Fibroblast of skin of left biceps (primary cell): ENCODE measurements around the gene HOXC13.

Source experiments
- DNase-seq, 2 experiments: peaks; one replicate each; pipeline ENCODE4 v3.0.0-alpha.2; 2013; ENCODE audit warnings: low read depth in 2 of 2

Gene HOXC13

DNA sequence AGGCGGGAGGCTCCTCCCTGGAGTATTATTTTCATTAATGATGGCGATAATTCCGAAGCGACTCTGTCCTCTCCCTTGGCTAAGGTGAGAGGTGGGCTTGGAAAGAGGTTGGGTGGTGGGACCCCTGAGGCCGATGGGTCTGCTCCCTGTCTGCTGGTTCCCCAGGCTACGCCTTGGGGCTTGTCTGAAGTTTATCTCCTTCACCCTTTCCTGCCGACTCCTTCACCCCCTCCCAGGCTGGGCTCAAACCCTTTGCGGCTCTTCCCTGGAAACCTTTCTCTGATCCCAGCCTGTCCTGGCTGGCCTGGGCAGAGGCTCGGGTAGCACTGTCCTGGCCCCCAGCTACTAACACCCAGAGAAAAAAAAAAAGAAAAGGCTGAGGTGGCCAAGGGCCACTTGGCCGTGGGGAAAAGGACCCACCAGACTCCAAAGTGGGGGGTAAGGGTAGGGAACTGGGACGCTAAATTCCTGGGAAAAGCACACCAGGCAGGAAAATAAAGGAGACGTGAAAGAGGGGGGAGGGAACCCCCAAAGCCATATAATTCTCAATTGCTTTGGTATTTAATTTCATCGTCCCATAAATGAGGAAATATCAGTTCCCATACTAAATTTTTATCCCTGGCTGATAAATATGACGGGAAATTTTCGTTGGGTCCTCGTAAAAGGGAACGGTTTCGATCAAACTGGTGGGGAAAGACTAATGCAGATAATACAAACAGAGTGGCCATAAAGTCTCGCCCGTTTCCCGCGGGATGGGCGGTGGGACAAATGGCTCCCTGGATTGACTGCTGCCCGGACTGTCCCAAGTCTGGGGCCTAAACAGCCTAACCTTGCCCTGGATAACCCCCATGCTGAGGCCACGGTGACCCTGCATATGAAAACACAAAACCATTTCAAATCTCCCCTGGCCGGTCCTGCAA, 44.3 kb downstream of the HOXC13 start:
- DNase-seq = no peak

DNA sequence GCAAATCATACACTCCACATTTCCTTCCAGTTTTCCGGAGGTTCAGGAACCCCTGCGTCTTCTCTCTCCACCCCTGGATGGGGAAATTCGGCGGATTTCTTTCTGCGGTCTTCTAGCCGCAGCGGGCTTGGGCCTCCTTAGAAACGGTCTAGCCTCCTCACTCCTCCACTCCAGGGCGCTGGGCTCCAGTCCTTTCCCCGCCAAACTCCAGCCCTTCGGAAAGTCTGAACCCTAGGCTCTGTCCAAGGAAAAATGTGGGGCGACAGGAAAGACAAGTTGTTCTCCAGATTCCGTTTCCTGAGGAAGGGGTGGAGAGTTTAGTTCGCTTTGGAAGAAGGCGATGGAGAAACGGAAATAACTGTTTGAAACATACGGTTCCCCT, 44.9 kb downstream of the HOXC13 start:
- no peak for DNase-seq

DNA sequence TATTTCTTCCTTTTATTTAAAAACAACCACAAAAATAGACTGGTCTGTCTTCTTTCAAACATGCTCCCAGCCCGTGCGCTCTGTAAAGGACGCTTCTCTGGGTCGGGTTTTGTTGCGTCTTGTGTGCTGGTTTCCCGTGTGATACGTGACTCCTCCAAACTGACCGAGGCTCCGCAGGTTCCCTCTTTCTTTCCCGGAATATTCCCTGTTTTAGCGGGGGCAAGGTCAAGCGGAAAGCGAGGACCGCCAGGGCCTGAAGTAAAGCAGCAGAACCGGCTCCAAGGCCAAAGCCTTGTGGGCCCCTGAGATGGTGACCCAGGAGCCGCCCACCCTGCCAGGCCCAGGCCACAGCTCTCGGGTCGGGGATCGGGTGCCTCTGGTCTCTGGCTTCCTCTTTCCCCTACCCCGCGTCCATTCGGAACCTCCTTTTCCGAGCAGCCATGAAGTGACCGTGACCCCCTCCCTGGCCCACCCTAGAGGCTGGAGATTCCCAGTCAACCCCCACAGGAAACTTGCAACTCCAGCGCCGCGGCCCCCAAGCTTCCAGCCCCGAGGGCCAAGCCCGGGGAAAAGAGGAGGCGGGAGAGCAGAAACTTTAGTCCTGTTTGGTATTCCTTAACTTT, 45.4 kb downstream of the HOXC13 start:
- no peak for DNase-seq

GRCh38 chr12:53984901-53985691, 46.5 kb downstream of the HOXC13 start, which contains the start of gene HOXC10:
Gene HOXC10, plus strand, starts transcription at chr12:53985146. Its CDS starts 114 bp downstream, at chr12:53985260.
- peak; percentile 65 to 75 for DNase-seq

GRCh38 chr12:53985692-53985993, 47.0 kb downstream of the HOXC13 start:
- DNase-seq = no peak

DNA sequence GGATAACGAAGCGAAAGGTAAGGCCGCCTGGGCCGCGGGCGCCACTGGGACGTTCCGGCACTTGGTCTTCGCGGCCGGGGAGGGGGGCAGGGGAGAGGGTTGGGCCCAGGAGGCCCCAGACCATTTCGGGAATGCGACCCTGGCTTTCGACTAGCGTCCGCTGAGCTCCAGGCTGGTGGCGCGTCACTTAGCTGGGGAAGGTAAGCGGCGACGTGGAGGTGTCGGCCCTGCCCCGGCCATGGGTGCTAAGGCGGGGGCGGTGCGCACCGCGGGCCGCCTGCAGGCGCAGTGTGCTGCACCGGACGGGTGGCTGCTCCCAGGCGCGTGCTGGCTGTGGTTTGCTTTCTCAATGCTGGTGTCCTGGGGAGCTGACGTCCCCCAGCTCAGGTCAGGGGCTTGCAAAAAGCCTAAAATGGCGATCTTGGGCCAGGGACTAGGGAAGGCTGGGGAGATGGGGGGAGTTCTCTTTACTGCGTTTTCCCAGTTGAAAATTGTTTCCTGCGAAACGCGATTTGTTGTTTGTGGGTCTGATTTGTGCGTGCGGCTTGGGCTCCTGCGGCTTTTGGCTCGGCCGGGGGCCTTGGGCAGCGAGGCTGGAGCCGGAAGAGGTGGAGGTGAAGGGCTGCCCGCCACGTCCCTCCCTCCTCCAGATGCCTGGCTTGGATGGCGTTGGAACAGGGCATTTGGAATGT, 47.5 kb downstream of the HOXC13 start:
- DNase-seq = no peak

- no peak for DNase-seq
Measured at GRCh38 chr12:53986686-53987483, 48.3 kb downstream of the HOXC13 start.

GRCh38 chr12:53987787-53988230, 49.2 kb downstream of the HOXC13 start:
- DNase-seq = no peak

GRCh38 chr12:53988541-53989226, 50.1 kb downstream of the HOXC13 start:
- DNase-seq = no peak

- DNase-seq = no peak
Measured at GRCh38 chr12:53989227-53990113, 50.8 kb downstream of the HOXC13 start.

GRCh38 chr12:53990311-53991076, 51.9 kb downstream of the HOXC13 start:
- no peak for DNase-seq

GRCh38 chr12:53991077-53991460, 52.4 kb downstream of the HOXC13 start:
- no peak for DNase-seq

GRCh38 chr12:53992377-53992889, 53.8 kb downstream of the HOXC13 start:
- DNase-seq = no peak

- DNase-seq = no peak
Measured at GRCh38 chr12:53993162-53994008, 54.8 kb downstream of the HOXC13 start.

DNA sequence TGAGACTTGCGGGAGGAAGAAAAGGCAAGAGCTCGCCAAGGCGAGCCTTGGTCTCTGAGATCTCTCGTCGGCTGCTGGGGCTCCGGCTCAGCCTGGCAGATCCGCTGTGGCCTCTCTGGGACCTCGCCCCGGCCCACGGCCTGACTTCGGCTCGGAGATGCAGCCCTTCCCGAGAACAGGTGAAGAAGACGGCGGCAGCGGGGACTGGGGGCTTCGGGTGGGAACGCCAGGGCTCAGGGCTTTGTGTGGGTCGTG, 55.3 kb downstream of the HOXC13 start:
- DNase-seq = no peak

DNA sequence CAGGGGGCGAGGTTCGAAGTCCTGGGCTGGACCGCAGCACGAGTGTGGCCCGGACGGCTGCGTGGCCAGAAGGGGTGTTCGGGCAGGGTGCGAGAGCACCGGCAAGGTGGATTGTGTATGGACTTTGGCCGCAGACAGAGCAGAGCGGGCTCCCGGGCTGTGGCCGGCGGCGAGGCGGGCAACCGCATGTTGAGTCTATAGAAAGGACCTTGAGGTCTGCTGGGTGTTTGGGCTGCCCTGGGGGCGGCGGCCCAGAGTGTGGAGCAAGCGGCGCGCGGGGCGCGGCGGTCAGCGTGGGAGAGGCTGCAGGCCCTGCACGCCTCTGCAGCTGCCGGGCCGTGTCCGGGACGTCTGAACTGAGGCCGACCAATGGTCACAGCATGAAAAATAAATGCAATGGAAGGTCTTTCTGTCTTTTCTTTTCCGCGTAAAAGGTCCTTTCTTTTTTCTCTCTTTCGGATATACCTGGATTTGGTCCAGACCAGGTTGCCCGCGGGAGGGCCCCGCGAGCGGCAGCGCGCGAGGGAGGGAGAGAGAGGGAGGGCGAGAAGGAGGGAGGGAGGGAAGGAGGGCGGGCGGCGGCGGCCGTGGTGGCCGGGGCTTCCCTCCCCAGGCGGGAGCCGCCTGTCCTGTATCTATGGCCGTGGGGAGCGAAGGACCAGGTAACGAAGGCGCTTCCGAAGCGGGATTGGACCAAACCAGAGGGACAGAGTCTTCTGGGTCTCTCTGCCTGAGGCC, 55.8 kb downstream of the HOXC13 start:
- no peak for DNase-seq

GRCh38 chr12:53995002-53995377, 56.4 kb downstream of the HOXC13 start:
- no peak for DNase-seq
